Inflammatory macrophage (primary cell): Measurements from ENCODE around the gene PCDHGB3.
"Not testable (repeated sequence)": the region's sequence is repeated elsewhere in the genome, so short reads cannot be mapped to it uniquely, and the experiment has no call there.

ENCODE experiments used
- DNase-seq, 2 donors: peaks; one replicate each; pipeline ENCODE4 v3.0.0-alpha.2; 2020 to 2022
- total RNA-seq, 18 experiments: gene quantifications; one replicate each; lab custom pipeline; 2026; ENCODE audit warnings: mixed read lengths in 6 of 18, inconsistent platforms in 2 of 18; lab: John Stamatoyannopoulos, UW

PCDHGB3 gene
- 0 to 0.21 (median 0.06) reads per million in 18 experiments for total RNA-seq

GRCh38 chr5:141369994-141370848 is at the start of gene PCDHGB3:
TSS of gene PCDHGB3 (plus strand) at chr5:141370242. CDS start at chr5:141370395, 153 bp downstream.
- peak in 1 of 2 donors; percentile 45 for DNase-seq

GRCh38 chr5:141322261-141322660 is 47.8 kb upstream of the PCDHGB3 start:
- DNase-seq: no peak

GRCh38 chr5:141326088-141326854 is 43.8 kb upstream of the PCDHGB3 start:
- DNase-seq: peak; percentile 30 to 50

- no peak for DNase-seq
Measured at GRCh38 chr5:141328231-141328630, 41.8 kb upstream of the PCDHGB3 start.

- DNase-seq: no peak
Measured at GRCh38 chr5:141330299-141331080, 39.6 kb upstream of the PCDHGB3 start, which contains the start of gene PCDHGA1. TSS of gene PCDHGA1 (plus strand) at chr5:141330514.

GRCh38 chr5:141332571-141332970 is 37.5 kb upstream of the PCDHGB3 start:
- DNase-seq: not testable (repeated sequence)

DNA sequence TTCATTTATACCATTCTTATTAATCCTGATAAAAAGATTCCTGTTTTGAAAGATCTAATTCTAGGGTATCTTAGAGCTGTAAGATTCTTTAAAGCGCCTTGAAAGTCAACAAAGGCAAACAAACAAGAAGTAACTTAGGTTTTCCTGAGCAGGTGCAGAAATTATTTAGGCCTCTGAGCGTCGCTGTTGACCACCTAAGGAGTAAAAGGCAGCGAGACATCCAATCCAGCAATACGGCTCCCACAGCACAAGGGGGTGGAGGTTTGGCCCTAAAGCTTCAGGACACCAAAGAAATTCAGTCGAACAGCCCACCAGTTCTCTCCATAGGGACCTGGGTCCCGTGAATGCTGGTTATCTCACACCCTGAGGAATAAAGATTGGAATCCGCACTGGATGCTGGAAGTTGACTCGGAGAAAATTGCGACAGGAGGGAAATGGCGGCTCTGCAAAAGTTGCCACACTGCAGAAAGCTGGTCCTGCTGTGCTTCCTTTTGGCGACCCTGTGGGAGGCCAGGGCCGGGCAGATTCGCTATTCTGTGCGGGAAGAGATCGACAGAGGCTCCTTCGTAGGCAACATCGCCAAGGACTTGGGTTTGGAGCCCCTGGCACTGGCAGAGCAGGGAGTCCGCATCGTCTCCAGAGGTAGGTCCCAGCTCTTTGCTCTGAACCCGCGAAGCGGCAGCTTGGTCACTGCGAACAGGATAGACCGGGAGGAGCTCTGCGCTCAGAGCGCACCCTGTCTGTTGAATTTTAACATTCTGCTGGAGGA is 31.3 kb upstream of the PCDHGB3 start, which contains the start of gene PCDHGA2:
Gene PCDHGA2 (plus strand): TSS at position 223 of the 769 bp plus-strand sequence.
- peak; percentile 6 to 14 for DNase-seq

DNA sequence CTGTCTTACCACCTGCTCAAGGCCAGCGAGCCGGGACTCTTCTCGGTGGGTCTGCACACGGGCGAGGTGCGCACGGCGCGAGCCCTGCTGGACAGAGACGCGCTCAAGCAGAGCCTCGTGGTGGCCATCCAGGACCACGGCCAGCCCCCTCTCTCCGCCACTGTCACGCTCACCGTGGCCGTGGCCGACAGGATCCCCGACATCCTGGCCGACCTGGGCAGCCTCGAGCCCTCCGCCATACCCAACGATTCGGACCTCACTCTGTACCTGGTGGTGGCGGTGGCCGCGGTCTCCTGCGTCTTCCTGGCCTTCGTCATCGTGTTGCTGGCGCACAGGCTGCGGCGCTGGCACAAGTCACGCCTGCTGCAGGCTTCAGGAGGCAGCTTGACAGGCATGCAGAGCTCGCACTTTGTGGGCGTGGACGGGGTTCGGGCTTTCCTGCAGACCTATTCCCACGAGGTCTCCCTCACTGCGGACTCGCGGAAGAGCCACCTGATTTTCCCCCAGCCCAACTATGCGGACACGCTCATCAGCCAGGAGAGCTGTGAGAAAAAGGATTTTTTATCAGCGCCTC is 29.2 kb upstream of the PCDHGB3 start:
- DNase-seq: not testable (repeated sequence)

GRCh38 chr5:141342773-141343172 is 27.3 kb upstream of the PCDHGB3 start:
- DNase-seq: no peak

- DNase-seq: peak; percentile 4 to 27
Measured at GRCh38 chr5:141343242-141343952, 26.6 kb upstream of the PCDHGB3 start, which contains the start of gene PCDHGA3. TSS of gene PCDHGA3 (plus strand) at chr5:141343829. CDS start at chr5:141344034, 205 bp downstream.

GRCh38 chr5:141343953-141344463 is 26.0 kb upstream of the PCDHGB3 start:
- no peak for DNase-seq

- no peak for DNase-seq
Measured at GRCh38 chr5:141345327-141345726, 24.7 kb upstream of the PCDHGB3 start.

DNA sequence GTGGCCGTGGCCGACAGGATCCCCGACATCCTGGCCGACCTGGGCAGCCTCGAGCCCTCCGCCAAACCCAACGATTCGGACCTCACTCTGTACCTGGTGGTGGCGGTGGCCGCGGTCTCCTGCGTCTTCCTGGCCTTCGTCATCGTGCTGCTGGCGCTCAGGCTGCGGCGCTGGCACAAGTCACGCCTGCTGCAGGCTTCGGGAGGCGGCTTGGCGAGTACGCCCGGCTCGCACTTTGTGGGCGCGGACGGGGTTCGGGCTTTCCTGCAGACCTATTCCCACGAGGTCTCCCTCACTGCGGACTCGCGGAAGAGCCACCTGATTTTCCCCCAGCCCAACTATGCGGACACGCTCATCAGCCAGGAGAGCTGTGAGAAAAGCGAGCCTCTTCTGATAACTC is 24.0 kb upstream of the PCDHGB3 start:
- not testable (repeated sequence) for DNase-seq

GRCh38 chr5:141349917-141350619 is 20.0 kb upstream of the PCDHGB3 start, which contains the start of gene PCDHGB1:
TSS of gene PCDHGB1 (plus strand) at chr5:141350099. CDS start at chr5:141350261, 162 bp downstream.
- DNase-seq: peak in 1 of 2 donors; percentile 25

DNA sequence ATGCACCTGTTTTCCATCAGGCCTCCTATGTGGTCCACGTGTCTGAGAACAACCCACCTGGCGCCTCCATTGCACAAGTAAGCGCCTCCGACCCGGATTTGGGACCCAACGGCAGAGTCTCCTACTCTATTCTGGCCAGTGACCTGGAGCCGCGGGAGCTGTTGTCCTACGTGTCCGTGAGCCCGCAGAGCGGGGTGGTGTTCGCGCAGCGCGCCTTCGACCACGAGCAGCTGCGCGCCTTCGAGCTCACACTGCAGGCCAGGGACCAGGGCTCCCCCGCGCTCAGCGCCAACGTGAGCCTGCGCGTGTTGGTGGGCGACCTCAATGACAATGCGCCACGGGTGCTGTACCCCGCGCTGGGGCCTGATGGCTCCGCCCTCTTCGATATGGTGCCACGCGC is 18.5 kb upstream of the PCDHGB3 start:
- no peak for DNase-seq

GRCh38 chr5:141354900-141355469 is 15.1 kb upstream of the PCDHGB3 start, which contains the start of gene PCDHGA4:
TSS of gene PCDHGA4 (plus strand) at chr5:141355021. CDS start at chr5:141355108, 87 bp downstream.
- no peak for DNase-seq

GRCh38 chr5:141355641-141356040 is 14.4 kb upstream of the PCDHGB3 start:
- no peak for DNase-seq

GRCh38 chr5:141356133-141356532 is 13.9 kb upstream of the PCDHGB3 start:
- DNase-seq: no peak

GRCh38 chr5:141356950-141357349 is 13.1 kb upstream of the PCDHGB3 start:
- DNase-seq: no peak
